ENCODE measurements around the gene NSUN3.

- TF ChIP-seq CTCF (IDR thresholded peaks at IDR 0.05) (no peak), FOXM1 (IDR thresholded peaks at IDR 0.05; ENCODE audit: low read depth) (no peak)
Measured at GRCh38 chr3:94127115-94127514, 64.3 kb downstream of the NSUN3 start.
